Activated B cell treated with CpG ODN at 0.5 μM for 24 hours (primary cell): Measurements from ENCODE around the gene HOXB13. TPM values are rescaled to one million over a fixed set of nuclear protein-coding genes. Genes with fewer than 3 reads are reported as not detected.

Experiments used
- ATAC-seq: fragments of 200-7000 bp; cut with Tn5 transposase; one replicate; pipeline ENCODE4 v1.10.0; 2021; ENCODE audit warnings: low read depth, mild to moderate bottlenecking, moderate library complexity
- CTCF ChIA-PET: fragments of 350-600 bp; sonication (Branson Sonifier 250); formaldehyde crosslinking; loops from one replicate; lab custom pipeline; 2021; ENCODE audit warnings: antibody characterized with exemption; lab: Charles Lee
- POLR2A ChIA-PET: fragments of 350-600 bp; sonication (Branson Sonifier 250); formaldehyde crosslinking; loops from one replicate; lab custom pipeline; 2021; ENCODE audit warnings: antibody characterized with exemption; lab: Charles Lee
- DNase-seq: peaks from one replicate; pipeline ENCODE4 v3.0.0; 2022
- H3K27ac Mint-ChIP-seq: one replicate; pipeline ENCODE4 v1.8.0; 2020; ENCODE audit warnings: mixed read lengths
- H3K27me3 Mint-ChIP-seq: one replicate; pipeline ENCODE4 v1.8.0; 2021; ENCODE audit warnings: mixed read lengths
- H3K36me3 Mint-ChIP-seq: one replicate; pipeline ENCODE4 v1.8.0; 2021; ENCODE audit warnings: low read depth, mixed read lengths
- H3K4me1 Mint-ChIP-seq: one replicate; pipeline ENCODE4 v1.8.0; 2021; ENCODE audit warnings: mixed read lengths
- H3K4me3 Mint-ChIP-seq: one replicate; pipeline ENCODE4 v1.8.0; 2020; ENCODE audit warnings: mild to moderate bottlenecking, mixed read lengths
- H3K9me3 Mint-ChIP-seq: one replicate; pipeline ENCODE4 v1.8.0; 2020; ENCODE audit warnings: mixed read lengths
- CTCF ChIP-seq: fragments of 200-600 bp; IDR thresholded peaks from one replicate; pipeline ENCODE4 v1.8.0; 2022; ENCODE audit warnings: antibody characterized with exemption, mild to moderate bottlenecking
- intact Hi-C: fragments of 100-400 bp; cut with micrococcal nuclease; formaldehyde crosslinking; loops from one replicate; pipeline ENCODE4 v1.15.1; 2024
- total RNA-seq: library from RNA; stranded (reverse); gene quantifications from 2 replicates; pipeline ENCODE4 v1.2.3, GENCODE V29; 2022

The HOXB13 gene
- total RNA-seq, 1 donor from 2014 or later, result not detected

GRCh38 chr17:48722915-48723422 lies 5.6 kb downstream of the HOXB13 start, which contains the start of gene PRAC2:
PRAC2 (plus strand) TSS chr17:48723185; CDS start chr17:48724411, 1,226 bp downstream.
- Mint-ChIP-seq H3K9me3 (peaks cover 5% of the 10 kb centered on the region), H3K4me1 (peaks cover 39% of the 10 kb centered on the region), H3K36me3 (peaks cover 1% of the 10 kb centered on the region), H3K27me3 (peaks cover 83% of the 10 kb centered on the region), H3K4me3 (peak within 1 kb of the TSS; percentile 67), H3K27ac (peak within 1 kb of the TSS; percentile 63)
- no peak for ATAC-seq
- TF ChIP-seq CTCF, result no peak
- peak; percentile 16 for DNase-seq
- CTCF ChIA-PET, result interaction anchor here (0.7 to 3.7 kb wide), 6 partner anchors 26 to 161 kb away, joined by 3 to 16 read pairs (median 4); no protein-coding TSS in a partner anchor
- intact Hi-C loops, result no loop called here
- POLR2A ChIA-PET, result interaction anchor here (0.7 kb wide), 1 partner anchor 185 kb away, joined by 5 read pairs; no protein-coding TSS in a partner anchor

GRCh38 chr17:48722201-48722907 lies 6.2 kb downstream of the HOXB13 start, which contains the start of gene PRAC1:
PRAC1 (minus strand) TSS chr17:48722518; CDS start chr17:48722392, 126 bp downstream.
- peaks cover 38% of the 10 kb centered on the region for H3K4me1 Mint-ChIP-seq
- no peak for TF ChIP-seq CTCF
- DNase-seq (no peak), ATAC-seq (no peak)
- CTCF ChIA-PET, result interaction anchor here (1.8 to 3.7 kb wide), 2 partner anchors 26 to 157 kb away, joined by 4 to 16 read pairs; no protein-coding TSS in a partner anchor
- H3K4me3 Mint-ChIP-seq, result peak within 1 kb of the TSS; percentile 67
- POLR2A ChIA-PET, result no interaction called here
- intact Hi-C loops, result no loop called here
- peaks cover 5% of the 10 kb centered on the region for H3K9me3 Mint-ChIP-seq
- peaks cover 83% of the 10 kb centered on the region for H3K27me3 Mint-ChIP-seq
- H3K36me3 Mint-ChIP-seq, result peaks cover 1% of the 10 kb centered on the region
- H3K27ac Mint-ChIP-seq, result no peak within 1 kb of the TSS

- POLR2A ChIA-PET, result no interaction called here
- H3K36me3 Mint-ChIP-seq, result peaks cover 1% of the 10 kb centered on the region
- ATAC-seq (no peak), DNase-seq (no peak)
- peaks cover 5% of the 10 kb centered on the region for H3K9me3 Mint-ChIP-seq
- intact Hi-C loops, result no loop called here
- H3K27ac Mint-ChIP-seq, result peak overlapping the region; percentile 24
- H3K4me3 Mint-ChIP-seq, result no peak overlapping the region
- TF ChIP-seq CTCF, result no peak
- peaks cover 38% of the 10 kb centered on the region for H3K4me1 Mint-ChIP-seq
- CTCF ChIA-PET, result no interaction called here
- H3K27me3 Mint-ChIP-seq, result peaks cover 77% of the 10 kb centered on the region
Observed at GRCh38 chr17:48721009-48721402, 7.5 kb downstream of the HOXB13 start.

GRCh38 chr17:48720266-48721008 lies 8.1 kb downstream of the HOXB13 start:
- POLR2A ChIA-PET, result no interaction called here
- Mint-ChIP-seq H3K9me3 (peaks cover 5% of the 10 kb centered on the region), H3K36me3 (peaks cover 1% of the 10 kb centered on the region), H3K4me3 (no peak overlapping the region), H3K27me3 (peaks cover 72% of the 10 kb centered on the region), H3K27ac (peak overlapping the region; percentile 70), H3K4me1 (peaks cover 34% of the 10 kb centered on the region)
- CTCF ChIA-PET, result no interaction called here
- no peak for TF ChIP-seq CTCF
- intact Hi-C loops, result no loop called here
- no peak for ATAC-seq
- DNase-seq, result no peak
